ENCODE measurements around the gene STARD4.

DNA sequence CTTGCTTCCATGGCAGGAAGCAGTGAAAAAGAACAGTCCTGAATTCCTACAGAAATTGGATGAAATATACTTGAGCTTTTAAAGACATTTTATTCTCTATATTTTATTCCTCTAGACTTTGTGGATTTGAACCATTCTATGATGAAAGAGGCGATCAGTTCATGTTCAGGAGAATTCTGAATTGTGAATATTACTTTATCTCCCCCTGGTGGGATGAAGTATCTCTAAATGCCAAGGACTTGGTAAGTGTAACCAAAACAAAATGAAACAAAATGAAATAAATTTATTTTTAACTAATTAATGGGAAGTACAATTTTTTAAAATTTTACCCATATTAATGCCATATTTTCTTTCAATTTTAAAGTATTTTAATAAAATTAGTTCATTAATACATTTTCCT, 34.1 kb downstream of the STARD4 start:
- peak; percentile 29; the same call in 1 of the 2 replicates for TF ChIP-seq CTCF (conservative IDR thresholded peaks at IDR 0.05; ENCODE audit: low read length)
- TF ChIP-seq EZH2phosphoT487 (IDR thresholded peaks at IDR 0.05; ENCODE audit: borderline replicate concordance), result no peak
